HG03432 (cell line): ENCODE results near the gene CCDC159.

Source experiments
- ATAC-seq: cut with Tn5 transposase; IDR thresholded peaks from one replicate; pipeline ENCODE4 v1.9.1; 2021; ENCODE audit warnings: mild to moderate bottlenecking, moderate library complexity; ENCODE audit not compliant: unreplicated experiment

Gene CCDC159

GRCh38 chr19:11387162-11388034, 41.1 kb downstream of the CCDC159 start:
- no peak for ATAC-seq

- ATAC-seq, result no peak
Observed at GRCh38 chr19:11390359-11390758, 44.0 kb downstream of the CCDC159 start.

- ATAC-seq, result no peak
Observed at GRCh38 chr19:11390933-11391680, 44.8 kb downstream of the CCDC159 start.

- ATAC-seq, result no peak
Observed at GRCh38 chr19:11397089-11397610, 50.8 kb downstream of the CCDC159 start.

GRCh38 chr19:11399667-11400066, 53.3 kb downstream of the CCDC159 start:
- ATAC-seq, result no peak

- ATAC-seq, result no peak
Observed at GRCh38 chr19:11400798-11401197, 54.5 kb downstream of the CCDC159 start.

- ATAC-seq, result no peak
Observed at GRCh38 chr19:11401808-11402543, 55.7 kb downstream of the CCDC159 start.
